ENCODE data around the gene SCN4A.

GRCh38 chr17:63973247-63973646, 529 bp upstream of the SCN4A start:
- TF ChIP-seq, protein P1, sequence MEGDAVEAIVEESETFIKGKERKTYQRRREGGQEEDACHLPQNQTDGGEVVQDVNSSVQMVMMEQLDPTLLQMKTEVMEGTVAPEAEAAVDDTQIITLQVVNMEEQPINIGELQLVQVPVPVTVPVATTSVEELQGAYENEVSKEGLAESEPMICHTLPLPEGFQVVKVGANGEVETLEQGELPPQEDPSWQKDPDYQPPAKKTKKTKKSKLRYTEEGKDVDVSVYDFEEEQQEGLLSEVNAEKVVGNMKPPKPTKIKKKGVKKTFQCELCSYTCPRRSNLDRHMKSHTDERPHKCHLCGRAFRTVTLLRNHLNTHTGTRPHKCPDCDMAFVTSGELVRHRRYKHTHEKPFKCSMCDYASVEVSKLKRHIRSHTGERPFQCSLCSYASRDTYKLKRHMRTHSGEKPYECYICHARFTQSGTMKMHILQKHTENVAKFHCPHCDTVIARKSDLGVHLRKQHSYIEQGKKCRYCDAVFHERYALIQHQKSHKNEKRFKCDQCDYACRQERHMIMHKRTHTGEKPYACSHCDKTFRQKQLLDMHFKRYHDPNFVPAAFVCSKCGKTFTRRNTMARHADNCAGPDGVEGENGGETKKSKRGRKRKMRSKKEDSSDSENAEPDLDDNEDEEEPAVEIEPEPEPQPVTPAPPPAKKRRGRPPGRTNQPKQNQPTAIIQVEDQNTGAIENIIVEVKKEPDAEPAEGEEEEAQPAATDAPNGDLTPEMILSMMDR (IDR thresholded peaks at IDR 0.05), result no peak
- no peak for TF ChIP-seq POLR2A (IDR thresholded peaks at IDR 0.05)

All from Peyer's patch (tissue), 4 donors.